Keratinocyte (primary cell): ENCODE data around the gene FYTTD1. TPM values are rescaled to one million over a fixed set of nuclear protein-coding genes. Genes with fewer than 3 reads are reported as not detected.

Experiments
- DNase-seq: peaks from one replicate; pipeline ENCODE4 v3.0.0-alpha.2; 2011; ENCODE audit warnings: low read depth, missing footprints, low spot score
- FAIRE-seq: peaks from 2 replicates; lab custom pipeline; 2011; peaks lifted over from hg19 to GRCh38; lab: Jason Lieb, UNC
- H2AFZ ChIP-seq: 2 replicates; pipeline ENCODE4 v1.6.0; 2012; ENCODE audit warnings: low read length, control low read depth, inconsistent platforms; ENCODE audit not compliant: control insufficient read depth
- H3K27ac ChIP-seq: 2 replicates; pipeline ENCODE4 v1.5.1; 2011; ENCODE audit warnings: low read length; ENCODE audit not compliant: control insufficient read depth, insufficient read depth
- H3K27me3 ChIP-seq: 3 replicates; pipeline ENCODE4 v1.6.0; 2011; ENCODE audit warnings: low read length; ENCODE audit not compliant: control insufficient read depth, insufficient read depth; ENCODE audit errors: extremely low read depth
- H3K36me3 ChIP-seq, 2 experiments: 2 replicates in 1 of 2; 3 replicates in 1 of 2; pipeline ENCODE4 v1.5.1; 2011; ENCODE audit warnings: low read length in 2 of 2, mild to moderate bottlenecking in 1 of 2; ENCODE audit not compliant: control insufficient read depth in 2 of 2, insufficient read depth in 2 of 2; ENCODE audit errors: extremely low read depth in 1 of 2
- H3K4me1 ChIP-seq: 3 replicates; pipeline ENCODE4 v1.5.1; 2011; ENCODE audit warnings: low read length; ENCODE audit not compliant: control insufficient read depth, insufficient read depth; ENCODE audit errors: extremely low read depth
- H3K4me2 ChIP-seq: 3 replicates; pipeline ENCODE4 v1.6.0; 2011; ENCODE audit warnings: low read depth, low read length; ENCODE audit not compliant: control insufficient read depth, insufficient read depth; ENCODE audit errors: extremely low read depth
- H3K4me3 ChIP-seq, 3 experiments: fragments of 200-600 bp in 1 of 3; sonication (generic) in 1 of 3; 2 replicates in 2 of 3; 3 replicates in 1 of 3; pipeline ENCODE4 v1.5.1; 2011 to 2016; ENCODE audit warnings: low read length in 3 of 3, mild to moderate bottlenecking in 3 of 3, control low read depth in 2 of 3, inconsistent platforms in 1 of 3, low read depth in 1 of 3, mixed read lengths in 1 of 3, mixed run types in 1 of 3, moderate library complexity in 1 of 3; ENCODE audit not compliant: control insufficient read depth in 2 of 3, insufficient read depth in 2 of 3; ENCODE audit errors: extremely low read depth in 1 of 3
- H3K79me2 ChIP-seq: 2 replicates; pipeline ENCODE4 v1.6.0; 2012; ENCODE audit warnings: low read length; ENCODE audit not compliant: control insufficient read depth, insufficient read depth
- H3K9ac ChIP-seq: 3 replicates; pipeline ENCODE4 v1.6.0; 2011; ENCODE audit warnings: low read length; ENCODE audit not compliant: control insufficient read depth, insufficient read depth; ENCODE audit errors: extremely low read depth
- H3K9me1 ChIP-seq: 3 replicates; pipeline ENCODE4 v1.6.0; 2011; ENCODE audit warnings: low read length; ENCODE audit not compliant: control insufficient read depth, insufficient read depth; ENCODE audit errors: extremely low read depth
- H3K9me3 ChIP-seq: 2 replicates; pipeline ENCODE4 v1.5.1; 2012; ENCODE audit warnings: low read depth, low read length; ENCODE audit not compliant: control insufficient read depth
- H4K20me1 ChIP-seq: 3 replicates; pipeline ENCODE4 v1.6.0; 2011; ENCODE audit warnings: low read length; ENCODE audit not compliant: control insufficient read depth, insufficient read depth; ENCODE audit errors: extremely low read depth
- CTCF ChIP-seq, 3 experiments: IDR thresholded peaks in 1 of 3; conservative IDR thresholded peaks in 1 of 3; optimal IDR thresholded peaks in 1 of 3; 2 replicates in 2 of 3; 3 replicates in 1 of 3; pipeline versions ENCODE3 to v1.5.1; 2011; ENCODE audit warnings: low read length in 3 of 3, mild to moderate bottlenecking in 3 of 3, moderate library complexity in 2 of 3, control low read depth in 1 of 3, inconsistent platforms in 1 of 3; ENCODE audit not compliant: insufficient read depth in 2 of 3; ENCODE audit errors: extremely low read depth in 1 of 3
- EZH2 ChIP-seq: IDR thresholded peaks from one replicate; pipeline ENCODE4 v1.6.1; 2012; ENCODE audit warnings: inconsistent platforms, mild to moderate bottlenecking, low read length, moderate library complexity
- dilution Hi-C: fragments of 300-500 bp; cut with MboI; formaldehyde crosslinking; loops from one replicate; pipeline ENCODE4 v1.7.0; 2020; ENCODE audit warnings: low sequenced_read_pairs; ENCODE audit not compliant: extremely low pct_ligation_motif_present
- polyA plus RNA-seq, 5 experiments: library from polyadenylated mRNA; depleted of rRNA in 3 of 5; stranded (reverse) in 3 of 5; stranded (forward) in 1 of 5; unstranded in 1 of 5; fragments of >200 nt; gene quantifications; 1 replicate in 1 of 5; 2 replicates in 3 of 5; 3 replicates in 1 of 5; pipeline versions ENCODE4 v1.2.1 to v1.2.3, GENCODE V29; 2011 to 2012; ENCODE audit warnings: missing spikeins in 2 of 5, low read depth in 1 of 5, low replicate concordance in 1 of 5

Gene FYTTD1
- polyA plus RNA-seq, 1 donor (not counting 4 experiments of a cell fraction or from before 2014, with no cell fraction given): 48.0 TPM

DNA sequence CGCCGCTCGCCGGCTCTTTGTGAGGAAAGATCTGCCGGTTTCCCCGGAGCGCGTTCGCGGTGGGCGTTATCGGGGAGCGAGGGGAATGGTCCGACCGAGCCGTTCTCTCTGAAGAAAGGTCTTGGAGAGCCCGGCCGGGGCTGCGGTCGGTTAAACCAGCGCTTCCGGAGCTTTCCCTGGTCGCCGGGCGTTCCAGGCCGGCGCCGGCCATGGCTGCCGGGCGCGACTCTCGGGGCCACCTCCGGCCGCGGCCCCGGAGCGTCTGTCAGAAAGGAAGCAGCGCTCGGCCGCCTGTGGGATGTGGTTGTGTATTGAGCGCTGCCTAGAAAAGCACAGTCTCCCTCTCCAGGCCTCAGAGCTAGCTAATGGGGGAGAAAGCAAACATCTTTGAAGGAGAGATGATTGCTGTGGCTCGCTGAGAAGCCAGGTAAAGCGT lies 731 bp downstream of the FYTTD1 start:
- FAIRE-seq (no peak), DNase-seq (no peak)
- peak overlapping the region; percentile 32 for H2AFZ ChIP-seq
- H4K20me1 ChIP-seq: peaks cover 3% of the 10 kb centered on the region
- H3K36me3 ChIP-seq: no peaks in the 10 kb centered on the region
- no peak for TF ChIP-seq CTCF (optimal IDR thresholded peaks at IDR 0.05 in 1 of 3, IDR thresholded peaks at IDR 0.05 in 1 of 3, conservative IDR thresholded peaks at IDR 0.05 in 1 of 3; ENCODE audit: extremely low read depth in 1 of 3, insufficient read depth in 2 of 3, low read length in 3 of 3)
- H3K27me3 ChIP-seq: no peaks in the 10 kb centered on the region
- peaks cover 47% of the 10 kb centered on the region for H3K79me2 ChIP-seq
- H3K4me2 ChIP-seq: peak overlapping the region; percentile 80
- H3K27ac ChIP-seq: peak overlapping the region; percentile 72
- peak overlapping the region; percentile 84 for H3K9ac ChIP-seq
- dilution Hi-C loops: no loop called here
- peak overlapping the region; percentile 80 to 93 (median 85) for H3K4me3 ChIP-seq
- peaks cover 18% of the 10 kb centered on the region for H3K4me1 ChIP-seq
- H3K9me3 ChIP-seq: no peaks in the 10 kb centered on the region
- H3K9me1 ChIP-seq: peaks cover 2% of the 10 kb centered on the region

DNA sequence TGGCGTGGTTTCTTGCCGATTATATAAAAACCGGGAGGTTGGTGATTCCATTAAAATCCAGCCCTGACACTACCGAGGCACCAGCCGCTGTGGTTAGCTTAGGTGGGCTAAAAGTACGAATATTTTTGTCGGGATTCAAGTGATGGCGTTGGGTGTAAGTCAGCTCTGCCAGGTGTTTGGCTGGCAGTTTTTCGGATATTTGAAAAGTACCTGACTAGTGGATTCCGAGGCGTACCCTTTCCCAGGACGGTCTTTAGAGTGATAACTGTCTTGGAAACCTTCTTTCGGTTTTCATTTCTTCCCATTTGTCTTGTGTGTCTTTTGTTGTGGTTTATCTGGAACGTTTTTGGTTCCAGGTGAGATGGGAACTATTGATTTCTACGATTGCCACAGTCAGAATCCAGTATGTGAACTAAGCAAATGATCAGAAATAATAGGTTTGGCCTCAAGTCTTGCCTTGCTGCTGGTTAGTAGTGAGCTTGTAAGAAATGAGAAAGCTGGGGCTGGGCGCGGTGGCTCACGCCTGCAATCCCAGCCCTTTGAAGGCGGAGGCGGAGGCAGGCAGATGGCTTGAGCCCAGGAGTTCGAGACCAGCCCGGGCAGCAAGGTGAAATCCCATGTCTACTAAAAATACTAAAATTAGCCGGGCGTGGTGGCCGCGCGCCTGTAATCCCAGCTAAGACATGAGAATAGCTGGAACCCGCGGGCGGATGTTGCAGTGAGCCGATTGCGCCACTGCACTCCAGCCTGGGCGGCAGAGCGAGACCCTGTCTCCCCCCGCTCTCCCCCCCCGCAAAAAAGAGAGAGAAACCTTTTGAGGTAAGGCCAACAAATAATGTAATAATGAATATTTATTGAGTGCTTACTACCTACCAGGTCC lies 1.4 kb downstream of the FYTTD1 start:
- peaks cover 2% of the 10 kb centered on the region for H3K9me1 ChIP-seq
- DNase-seq (no peak), FAIRE-seq (no peak)
- dilution Hi-C loops: no loop called here
- peak overlapping the region; percentile 80 for H3K4me2 ChIP-seq
- H3K36me3 ChIP-seq: no peaks in the 10 kb centered on the region
- peaks cover 18% of the 10 kb centered on the region for H3K4me1 ChIP-seq
- peaks cover 3% of the 10 kb centered on the region for H4K20me1 ChIP-seq
- H3K27ac ChIP-seq: peak overlapping the region; percentile 72
- TF ChIP-seq CTCF (optimal IDR thresholded peaks at IDR 0.05 in 1 of 3, IDR thresholded peaks at IDR 0.05 in 1 of 3, conservative IDR thresholded peaks at IDR 0.05 in 1 of 3; ENCODE audit: extremely low read depth in 1 of 3, insufficient read depth in 2 of 3, low read length in 3 of 3): no peak
- no peak for TF ChIP-seq EZH2
- peaks cover 53% of the 10 kb centered on the region for H3K79me2 ChIP-seq
- peak overlapping the region; percentile 32 for H2AFZ ChIP-seq
- H3K9me3 ChIP-seq: no peaks in the 10 kb centered on the region
- peak overlapping the region; percentile 80 to 93 (median 85) for H3K4me3 ChIP-seq
- no peaks in the 10 kb centered on the region for H3K27me3 ChIP-seq
- peak overlapping the region; percentile 84 for H3K9ac ChIP-seq
